HG03469 (cell line): ENCODE data around the gene AVL9.
"Not testable (repeated sequence)": the region's sequence is repeated elsewhere in the genome, so short reads cannot be mapped to it uniquely, and the experiment has no call there.

Experiments
- ATAC-seq: cut with Tn5 transposase; IDR thresholded peaks from one replicate; pipeline ENCODE4 v1.9.1; 2021; ENCODE audit warnings: mild to moderate bottlenecking, moderate library complexity, moderate number of reproducible peaks; ENCODE audit not compliant: unreplicated experiment

AVL9 gene

GRCh38 chr7:32634798-32635393, 139.6 kb downstream of the AVL9 start:
- ATAC-seq = not testable (repeated sequence)

GRCh38 chr7:32636725-32637462, 141.6 kb downstream of the AVL9 start:
- ATAC-seq = not testable (repeated sequence)

GRCh38 chr7:32637611-32638010, 142.3 kb downstream of the AVL9 start:
- ATAC-seq = not testable (repeated sequence)
